HEK293 (cell line): ENCODE measurements around the gene SRP72.

Experiments used
- CTCF ChIA-PET: fragments of 350-600 bp; formaldehyde crosslinking; extraction: SDS; loops from one replicate; lab custom pipeline; 2021; ENCODE audit warnings: antibody characterized with exemption; lab: Yijun Ruan, JAX
- POLR2A ChIA-PET: fragments of 300-600 bp; formaldehyde crosslinking; extraction: SDS; loops from one replicate; lab custom pipeline; 2020; ENCODE audit warnings: antibody characterized with exemption, inconsistent platforms; lab: Yijun Ruan, JAX
- H3K27ac ChIP-seq: fragments of 200-500 bp; sonication (Bioruptor generic); 2 replicates; pipeline ENCODE4 v1.5.1; 2014; ENCODE audit warnings: low read depth, low read length, control low read depth, inconsistent platforms; ENCODE audit errors: extremely low read depth
- H3K36me3 ChIP-seq, 2 experiments: fragments of 200-500 bp in 1 of 2; sonication (Bioruptor generic) in 1 of 2; 1 replicate in 1 of 2; 2 replicates in 1 of 2; pipeline ENCODE4 v1.5.1; 2014 to 2017; ENCODE audit warnings: inconsistent platforms in 2 of 2, low read length in 2 of 2; ENCODE audit not compliant: control insufficient read depth in 2 of 2, insufficient read depth in 1 of 2
- H3K4me1 ChIP-seq: fragments of 200-500 bp; sonication (Bioruptor generic); 2 replicates; pipeline ENCODE4 v1.5.1; 2014; ENCODE audit warnings: mild to moderate bottlenecking, low read length, inconsistent platforms; ENCODE audit not compliant: control insufficient read depth, insufficient read depth
- H3K4me3 ChIP-seq: 2 replicates; pipeline ENCODE4 v1.5.1; 2011; ENCODE audit warnings: low read depth, mild to moderate bottlenecking, control low read depth, low read length, moderate library complexity
- H3K9me3 ChIP-seq: fragments of 200-500 bp; sonication (Bioruptor generic); 2 replicates; pipeline ENCODE4 v1.5.1; 2014; ENCODE audit warnings: low read depth, low read length, inconsistent platforms; ENCODE audit not compliant: control insufficient read depth, insufficient read depth
- PATZ1 ChIP-seq: fragments of 450-650 bp; formaldehyde crosslinking; IDR thresholded peaks from 2 replicates; pipeline ENCODE4 v1.5.1; 2016; ENCODE audit warnings: missing biosample characterization, missing genetic modification characterization
- SP2 ChIP-seq: fragments of 450-650 bp; formaldehyde crosslinking; IDR thresholded peaks from 2 replicates; pipeline ENCODE4 v1.5.1; 2016; ENCODE audit warnings: missing biosample characterization, missing genetic modification characterization
- ZBTB20 ChIP-seq: fragments of 450-650 bp; formaldehyde crosslinking; IDR thresholded peaks from 2 replicates; pipeline ENCODE4 v1.5.1; 2016; ENCODE audit warnings: missing biosample characterization, missing genetic modification characterization
- ZBTB8A ChIP-seq: fragments of 450-650 bp; formaldehyde crosslinking; IDR thresholded peaks from 2 replicates; pipeline ENCODE4 v1.5.1; 2016; ENCODE audit warnings: missing biosample characterization, missing genetic modification characterization
- ZFP37 ChIP-seq: fragments of 450-650 bp; formaldehyde crosslinking; IDR thresholded peaks from 2 replicates; pipeline ENCODE4 v1.5.1; 2016; ENCODE audit warnings: missing biosample characterization, missing genetic modification characterization
- ZNF202 ChIP-seq: fragments of 450-650 bp; formaldehyde crosslinking; IDR thresholded peaks from 2 replicates; pipeline ENCODE4 v1.5.1; 2016; ENCODE audit warnings: missing biosample characterization, missing genetic modification characterization, borderline replicate concordance
- ZNF324 ChIP-seq: fragments of 450-650 bp; formaldehyde crosslinking; IDR thresholded peaks from 2 replicates; pipeline ENCODE4 v1.5.1; 2016; ENCODE audit warnings: missing biosample characterization, missing genetic modification characterization
- ZNF335 ChIP-seq: fragments of 450-650 bp; formaldehyde crosslinking; conservative IDR thresholded peaks from 2 replicates; pipeline ENCODE4 v1.5.1; 2016; ENCODE audit warnings: missing biosample characterization, missing genetic modification characterization
- ZNF362 ChIP-seq: fragments of 450-650 bp; formaldehyde crosslinking; IDR thresholded peaks from 2 replicates; pipeline ENCODE4 v1.5.1; 2016; ENCODE audit warnings: missing biosample characterization, missing genetic modification characterization
- ZNF423 ChIP-seq: fragments of 450-650 bp; formaldehyde crosslinking; IDR thresholded peaks from 2 replicates; pipeline ENCODE4 v1.5.1; 2016; ENCODE audit warnings: missing biosample characterization, missing genetic modification characterization
- ZNF48 ChIP-seq: fragments of 450-650 bp; formaldehyde crosslinking; IDR thresholded peaks from 2 replicates; pipeline ENCODE4 v1.5.1; 2016; ENCODE audit warnings: missing biosample characterization, missing genetic modification characterization
- ZNF518A ChIP-seq: fragments of 450-650 bp; formaldehyde crosslinking; conservative IDR thresholded peaks from 2 replicates; pipeline ENCODE4 v1.5.1; 2016; ENCODE audit warnings: low read depth, missing biosample characterization, missing genetic modification characterization
- ZNF558 ChIP-seq: fragments of 450-650 bp; formaldehyde crosslinking; IDR thresholded peaks from 2 replicates; pipeline ENCODE4 v1.5.1; 2016; ENCODE audit warnings: missing biosample characterization, missing genetic modification characterization
- ZNF585B ChIP-seq: fragments of 450-650 bp; formaldehyde crosslinking; IDR thresholded peaks from 2 replicates; pipeline ENCODE4 v1.5.1; 2016; ENCODE audit warnings: missing biosample characterization, missing genetic modification characterization
- ZNF660 ChIP-seq: fragments of 450-650 bp; IDR thresholded peaks from 2 replicates; pipeline ENCODE4 v1.5.1; 2018; ENCODE audit warnings: missing biosample characterization, mild to moderate bottlenecking, missing genetic modification characterization
- ZNF768 ChIP-seq: fragments of 450-650 bp; formaldehyde crosslinking; IDR thresholded peaks from 2 replicates; pipeline ENCODE4 v1.5.1; 2018; ENCODE audit warnings: missing biosample characterization, mild to moderate bottlenecking, missing genetic modification characterization

Gene SRP72

GRCh38 chr4:56430203-56430602 lies 37.2 kb upstream of the SRP72 start:
- H3K9me3 ChIP-seq, result no peaks in the 10 kb centered on the region
- H3K27ac ChIP-seq, result no peak overlapping the region
- ChIA-PET POLR2A (no interaction called here), CTCF (no interaction called here)
- no peak for TF ChIP-seq ZNF768
- H3K4me3 ChIP-seq, result no peak overlapping the region
- H3K4me1 ChIP-seq, result 0 out of 2 replicates have a peak, but pooled peaks cover 4% of the 10 kb centered on the region
- H3K36me3 ChIP-seq, result no peaks in the 10 kb centered on the region

- no peak overlapping the region for H3K4me3 ChIP-seq
- H3K27ac ChIP-seq, result no peak overlapping the region
- ChIA-PET CTCF (interaction anchor here (0.6 to 3.1 kb wide), 3 partner anchors 9 to 317 kb away, joined by 4 to 16 read pairs (median 4); no protein-coding TSS in a partner anchor), POLR2A (interaction anchor here (0.7 to 3.9 kb wide), 2 partner anchors 26 to 46 kb away, joined by 4 to 52 read pairs; partner anchors contain the start of gene AASDH)
- no peaks in the 10 kb centered on the region for H3K9me3 ChIP-seq
- no peaks in the 10 kb centered on the region for H3K36me3 ChIP-seq
- TF ChIP-seq ZNF362 (tag by site-specific recombination) (peak; percentile 67; the same call in 1 of the 2 replicates), ZNF48 (tag by site-specific recombination) (no peak)
- H3K4me1 ChIP-seq, result 0 out of 2 replicates have a peak, but pooled peaks cover 4% of the 10 kb centered on the region
These were observed 34.1 kb upstream of the SRP72 start for GRCh38 chr4:56433280-56433679.

- ChIA-PET POLR2A (interaction anchor here (1.3 to 3.9 kb wide), 7 partner anchors 10 to 543 kb away, joined by 5 to 52 read pairs (median 13); partner anchors contain the start of genes AASDH, NOA1 and POLR2B), CTCF (interaction anchor here (0.7 to 3.1 kb wide), 3 partner anchors 8 to 29 kb away, joined by 3 to 16 read pairs (median 4); no protein-coding TSS in a partner anchor)
- Histone ChIP-seq H3K9me3 (no peaks in the 10 kb centered on the region), H3K36me3 (peaks cover 0 to 4% of the 10 kb centered on the region in 2 experiments; a peak in 2 of 3 replicates), H3K27ac (peak overlapping the region; percentile 54; the same call in 1 of the 2 replicates), H3K4me3 (peak overlapping the region; percentile 69), H3K4me1 (no peaks in the 10 kb centered on the region)
- TF ChIP-seq ZNF558 (tag by site-specific recombination) (no peak), SP2 (peak; percentile 90), ZBTB20 (peak; percentile 8; the same call in 1 of the 2 replicates), ZNF335 (tag by site-specific recombination) (peak; percentile 88)
These were observed 32.7 kb upstream of the SRP72 start for GRCh38 chr4:56434599-56435139.

GRCh38 chr4:56435140-56435926 lies 32.1 kb upstream of the SRP72 start, which contains the start of gene PPAT:
Gene PPAT, minus strand, starts transcription at chr4:56435615. Its CDS starts 138 bp downstream, at chr4:56435477.
- H3K36me3 ChIP-seq, result peaks cover 0 to 9% of the 10 kb centered on the region in 2 experiments; a peak in 2 of 3 replicates
- H3K4me1 ChIP-seq, result no peaks in the 10 kb centered on the region
- ChIA-PET CTCF (interaction anchor here (0.5 to 3.3 kb wide), 5 partner anchors 11 to 541 kb away, joined by 3 to 19 read pairs (median 6); no protein-coding TSS in a partner anchor), POLR2A (interaction anchor here (0.6 to 3.9 kb wide), 13 partner anchors 9 to 543 kb away, joined by 3 to 52 read pairs (median 5); partner anchors contain the start of genes AASDH, NOA1 and POLR2B)
- peak within 1 kb of the TSS; percentile 80 for H3K4me3 ChIP-seq
- H3K27ac ChIP-seq, result peak within 1 kb of the TSS; percentile 69
- no peaks in the 10 kb centered on the region for H3K9me3 ChIP-seq
- TF ChIP-seq ZNF660 (no peak), ZNF518A (tag by site-specific recombination) (no peak), ZBTB8A (tag by site-specific recombination) (peak; percentile 41), ZNF423 (tag by site-specific recombination) (peak; percentile 94), PATZ1 (tag by site-specific recombination) (peak; percentile 66; the same call in 1 of the 2 replicates), ZNF585B (tag by site-specific recombination) (no peak), ZNF324 (tag by site-specific recombination) (no peak), ZNF202 (no peak), ZFP37 (peak; percentile 81)
